Choroid plexus epithelial cell (primary cell): Measurements from ENCODE around the gene NSMCE1.
"Not testable (repeated sequence)": the region's sequence is repeated elsewhere in the genome, so short reads cannot be mapped to it uniquely, and the experiment has no call there.

Experiments
- DNase-seq: peaks from one replicate; pipeline ENCODE4 v3.0.0-alpha.2; 2010; ENCODE audit warnings: low read depth
- H3K4me3 ChIP-seq: 2 replicates; pipeline ENCODE4 v1.5.1; 2011; ENCODE audit warnings: low read depth, mild to moderate bottlenecking, control low read depth, low read length, moderate library complexity
- TF ChIP-seq, protein P1 (sequence below): conservative IDR thresholded peaks from 2 replicates; pipeline ENCODE4 v1.5.1; 2011; ENCODE audit warnings: low read depth, mild to moderate bottlenecking, control low read depth, inconsistent platforms, low read length, moderate library complexity

NSMCE1 gene

GRCh38 chr16:27257271-27257670 is 11.3 kb downstream of the NSMCE1 start:
- no peak for DNase-seq
- H3K4me3 ChIP-seq = no peak overlapping the region
- TF ChIP-seq, protein P1, sequence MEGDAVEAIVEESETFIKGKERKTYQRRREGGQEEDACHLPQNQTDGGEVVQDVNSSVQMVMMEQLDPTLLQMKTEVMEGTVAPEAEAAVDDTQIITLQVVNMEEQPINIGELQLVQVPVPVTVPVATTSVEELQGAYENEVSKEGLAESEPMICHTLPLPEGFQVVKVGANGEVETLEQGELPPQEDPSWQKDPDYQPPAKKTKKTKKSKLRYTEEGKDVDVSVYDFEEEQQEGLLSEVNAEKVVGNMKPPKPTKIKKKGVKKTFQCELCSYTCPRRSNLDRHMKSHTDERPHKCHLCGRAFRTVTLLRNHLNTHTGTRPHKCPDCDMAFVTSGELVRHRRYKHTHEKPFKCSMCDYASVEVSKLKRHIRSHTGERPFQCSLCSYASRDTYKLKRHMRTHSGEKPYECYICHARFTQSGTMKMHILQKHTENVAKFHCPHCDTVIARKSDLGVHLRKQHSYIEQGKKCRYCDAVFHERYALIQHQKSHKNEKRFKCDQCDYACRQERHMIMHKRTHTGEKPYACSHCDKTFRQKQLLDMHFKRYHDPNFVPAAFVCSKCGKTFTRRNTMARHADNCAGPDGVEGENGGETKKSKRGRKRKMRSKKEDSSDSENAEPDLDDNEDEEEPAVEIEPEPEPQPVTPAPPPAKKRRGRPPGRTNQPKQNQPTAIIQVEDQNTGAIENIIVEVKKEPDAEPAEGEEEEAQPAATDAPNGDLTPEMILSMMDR = no peak

- TF ChIP-seq, protein P1 = no peak
- no peak for DNase-seq
- no peak overlapping the region for H3K4me3 ChIP-seq
Observed at GRCh38 chr16:27256861-27257260, 11.7 kb downstream of the NSMCE1 start.

GRCh38 chr16:27254262-27254811 is 14.2 kb downstream of the NSMCE1 start:
- DNase-seq = peak; percentile 65
- no peak overlapping the region for H3K4me3 ChIP-seq
- TF ChIP-seq, protein P1 = no peak

DNA sequence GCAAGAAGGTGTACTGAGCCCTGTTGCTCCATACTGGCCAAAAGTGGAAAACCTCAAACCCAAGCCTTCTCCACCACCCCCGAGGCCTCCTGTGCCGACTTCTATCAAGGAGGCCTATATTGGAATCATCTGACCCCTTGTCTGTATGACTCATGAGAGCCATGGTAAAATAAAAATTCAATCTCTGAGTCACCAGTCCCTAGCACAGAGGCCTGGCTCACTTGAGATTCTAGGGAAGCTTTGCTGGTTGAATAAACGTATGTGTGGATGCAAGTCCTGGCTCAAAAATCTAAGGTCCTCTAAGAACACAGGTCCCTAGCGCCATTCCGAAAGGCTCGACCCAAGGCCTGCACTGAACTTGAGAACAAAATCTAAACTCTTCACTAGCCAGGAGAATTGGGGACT is 15.0 kb downstream of the NSMCE1 start:
- H3K4me3 ChIP-seq = no peak overlapping the region
- DNase-seq = peak; percentile 89
- TF ChIP-seq, protein P1 = no peak

DNA sequence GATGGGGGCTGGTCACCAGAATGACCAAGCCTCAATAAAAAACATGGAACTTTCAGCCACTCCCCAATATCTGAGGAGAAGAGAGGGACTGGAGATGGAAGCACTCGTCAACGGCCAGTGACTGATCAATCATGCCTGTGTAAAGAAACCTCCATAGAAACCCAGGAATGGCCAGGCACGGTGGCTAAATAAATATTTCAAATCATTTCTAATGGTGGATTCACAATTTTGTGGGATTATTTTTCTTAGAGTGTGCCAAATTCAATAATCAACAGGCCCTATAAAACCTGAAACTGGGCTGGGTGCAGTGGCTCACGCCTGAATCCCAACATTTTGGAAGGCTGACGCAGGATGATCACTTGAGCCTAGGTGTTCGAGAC is 16.4 kb downstream of the NSMCE1 start:
- no peak for DNase-seq
- no peak overlapping the region for H3K4me3 ChIP-seq
- TF ChIP-seq, protein P1 = no peak

DNA sequence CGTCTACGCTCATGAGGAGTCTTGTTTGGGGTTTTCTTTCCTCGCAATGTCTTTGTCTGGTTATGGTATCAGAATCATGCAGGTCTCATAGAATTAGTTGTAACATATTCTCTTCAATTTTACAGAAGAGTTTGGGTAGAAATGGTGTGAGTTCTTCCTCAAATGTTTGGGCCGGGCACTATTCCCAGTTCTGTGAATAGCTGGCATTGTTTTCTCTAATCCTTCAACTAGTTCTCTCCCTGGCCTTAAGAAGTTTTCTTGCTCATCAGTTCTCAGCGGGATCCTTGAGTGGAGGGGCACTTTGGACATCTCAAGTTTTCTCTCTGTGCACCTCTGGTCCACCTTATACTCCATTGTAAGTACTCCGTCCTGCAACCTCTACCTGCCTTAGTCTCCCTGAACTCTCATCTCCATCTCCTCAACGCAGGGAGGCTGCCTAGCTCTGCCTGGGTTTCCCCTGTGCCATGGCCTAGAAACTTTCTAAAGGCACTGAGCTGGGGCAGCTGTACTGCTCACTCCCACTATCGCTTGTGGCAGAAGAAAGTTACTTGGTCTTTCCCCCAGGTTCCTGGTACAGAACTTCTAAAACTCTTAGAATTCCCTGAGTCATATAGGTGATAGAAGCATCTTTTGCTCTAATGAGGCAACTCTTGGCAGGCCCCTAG is 16.9 kb downstream of the NSMCE1 start:
- no peak overlapping the region for H3K4me3 ChIP-seq
- TF ChIP-seq, protein P1 = no peak
- DNase-seq = no peak

GRCh38 chr16:27248886-27249285 is 19.7 kb downstream of the NSMCE1 start:
- not testable (repeated sequence) for DNase-seq, H3K4me3 ChIP-seq
